GM19452 (cell line): Measurements from ENCODE around the gene TIMM9.
A peak's percentile ranks its signal among the peaks of the same experiment; 100 is the strongest.
"Not testable (repeated sequence)": the region's sequence is repeated elsewhere in the genome, so short reads cannot be mapped to it uniquely, and the experiment has no call there.

ENCODE experiments used
- ATAC-seq: cut with Tn5 transposase; IDR thresholded peaks from one replicate; pipeline ENCODE4 v1.9.1; 2021; ENCODE audit not compliant: unreplicated experiment

Gene TIMM9, protein sequence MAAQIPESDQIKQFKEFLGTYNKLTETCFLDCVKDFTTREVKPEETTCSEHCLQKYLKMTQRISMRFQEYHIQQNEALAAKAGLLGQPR

DNA sequence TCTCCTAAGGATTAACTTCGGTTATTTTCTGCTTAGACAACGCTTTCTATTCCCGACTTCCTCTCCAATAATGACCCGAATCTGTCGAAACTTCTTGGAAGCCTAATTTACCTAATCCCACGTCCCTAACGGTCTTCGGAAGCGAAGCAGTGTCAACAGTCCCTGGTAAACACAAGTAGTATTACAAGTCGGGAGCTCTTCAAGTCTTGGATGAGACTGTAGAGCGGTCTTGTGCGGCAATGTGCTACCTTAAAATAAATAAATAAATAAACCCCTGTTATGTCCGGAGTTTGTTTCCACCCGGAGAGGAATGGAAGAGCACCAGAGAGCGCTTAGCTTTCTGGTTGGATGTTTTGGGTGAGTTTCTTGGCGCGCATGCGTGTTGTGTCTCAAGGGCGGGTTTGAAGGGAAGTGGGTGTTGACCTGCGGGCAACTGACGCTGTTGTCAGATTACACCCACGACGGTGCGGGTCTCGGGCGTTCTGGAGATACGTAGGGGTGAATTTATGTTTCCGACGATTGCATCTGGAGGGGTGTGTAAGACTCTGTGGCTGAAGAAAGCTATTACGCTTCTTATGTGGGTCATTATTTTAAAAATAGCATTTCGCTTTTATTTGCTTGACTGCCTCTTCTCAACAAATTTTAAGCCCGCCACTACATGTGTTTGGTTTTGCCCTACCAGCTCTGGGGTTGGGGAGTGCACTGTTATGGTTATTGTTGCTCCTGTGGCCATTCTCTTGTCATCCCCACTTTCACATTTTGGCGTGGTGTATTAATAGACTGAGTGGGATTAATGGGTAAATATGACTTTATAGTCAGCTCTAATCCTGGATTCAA is at the start of gene TIMM9, which contains the start of gene KIAA0586:
Gene TIMM9 (minus strand): TSS at position 251 of the 837 bp plus-strand sequence. CDS start 15,586 bp downstream, outside the sequence.
Gene KIAA0586 (plus strand): TSS at position 439 of the 837 bp plus-strand sequence. CDS start 546 bp downstream, outside the sequence.
- peak; percentile 90 for ATAC-seq

GRCh38 chr14:58476320-58476719 is 49.0 kb upstream of the TIMM9 start:
- ATAC-seq, result no peak

DNA sequence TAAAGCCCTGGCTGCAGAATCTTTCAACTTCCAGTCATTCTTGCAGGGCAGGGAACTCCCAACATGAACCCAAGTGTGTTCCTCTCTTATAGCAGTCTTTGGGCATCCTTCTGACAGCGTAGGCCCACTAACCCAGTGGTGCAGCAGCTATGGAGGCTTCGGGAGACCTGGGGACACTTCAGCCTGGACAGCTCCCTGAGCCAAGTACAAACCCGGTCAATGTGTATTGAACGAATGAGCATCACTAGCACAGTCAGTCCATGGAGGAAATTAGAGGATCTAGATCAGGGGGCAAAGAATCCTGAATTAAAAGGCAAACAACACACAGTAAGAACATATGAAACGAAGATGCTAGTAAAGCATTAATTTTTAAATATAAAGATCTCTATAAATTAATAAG is 42.0 kb upstream of the TIMM9 start:
- no peak for ATAC-seq

GRCh38 chr14:58467575-58467974 is 40.2 kb upstream of the TIMM9 start:
- no peak for ATAC-seq

DNA sequence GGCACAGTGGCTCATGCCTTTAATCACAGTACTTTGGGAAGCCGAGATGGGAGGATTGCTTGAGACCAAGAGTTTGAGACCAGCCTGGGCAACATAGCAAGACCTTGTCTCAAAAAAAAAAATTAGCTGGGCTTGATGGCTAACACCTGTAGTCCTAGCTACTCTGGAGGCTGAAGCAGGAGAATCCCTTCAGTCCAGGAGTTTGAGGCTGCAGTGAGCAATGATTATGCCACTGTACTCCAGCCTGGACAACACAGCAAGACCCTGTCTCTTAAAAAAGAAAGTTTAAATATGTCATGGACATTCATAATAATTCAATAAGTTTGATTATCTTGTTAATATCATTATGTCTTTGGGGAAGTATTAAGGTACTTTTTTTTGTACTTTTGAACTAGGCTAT is 39.1 kb upstream of the TIMM9 start:
- no peak for ATAC-seq

DNA sequence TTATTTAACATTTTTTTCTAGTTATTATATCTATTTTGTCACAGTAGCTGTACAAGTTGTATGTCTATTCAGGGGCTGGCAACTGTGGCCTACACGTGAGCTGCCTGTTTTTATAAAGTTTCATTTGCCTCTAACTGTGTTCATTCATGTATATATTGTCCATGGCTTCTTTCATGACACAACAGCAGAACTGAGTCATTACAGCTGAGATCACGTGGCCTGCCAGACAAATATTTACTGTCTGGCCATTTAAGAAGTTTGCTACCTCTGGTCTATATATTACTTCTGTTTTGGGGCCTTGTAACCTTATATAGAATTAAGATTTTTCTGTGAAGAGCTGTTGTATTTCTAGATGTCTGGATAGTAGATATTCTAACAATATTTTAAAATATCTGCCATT is 38.1 kb upstream of the TIMM9 start:
- no peak for ATAC-seq

- no peak for ATAC-seq
Observed at GRCh38 chr14:58464652-58465051, 37.3 kb upstream of the TIMM9 start.

- ATAC-seq, result no peak
Observed at GRCh38 chr14:58463147-58463546, 35.8 kb upstream of the TIMM9 start.

DNA sequence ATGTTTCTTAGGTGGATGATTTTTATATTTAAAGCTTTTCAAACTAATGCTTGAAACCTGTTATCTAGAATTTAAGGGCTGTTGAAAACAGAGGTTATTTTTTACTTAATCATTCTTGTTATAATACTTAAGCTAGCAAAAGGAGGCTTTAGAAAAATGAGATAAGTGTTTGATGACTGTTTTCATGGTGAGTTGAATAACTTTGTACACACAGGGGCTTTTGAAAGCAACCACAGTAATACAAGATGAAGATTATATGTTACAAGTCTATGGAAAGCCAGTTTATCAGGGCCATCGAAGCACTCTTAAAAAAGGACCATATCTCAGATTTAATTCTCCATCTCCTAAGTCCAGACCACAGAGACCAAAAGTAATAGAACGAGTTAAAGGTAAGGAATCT is 33.4 kb upstream of the TIMM9 start:
- no peak for ATAC-seq

DNA sequence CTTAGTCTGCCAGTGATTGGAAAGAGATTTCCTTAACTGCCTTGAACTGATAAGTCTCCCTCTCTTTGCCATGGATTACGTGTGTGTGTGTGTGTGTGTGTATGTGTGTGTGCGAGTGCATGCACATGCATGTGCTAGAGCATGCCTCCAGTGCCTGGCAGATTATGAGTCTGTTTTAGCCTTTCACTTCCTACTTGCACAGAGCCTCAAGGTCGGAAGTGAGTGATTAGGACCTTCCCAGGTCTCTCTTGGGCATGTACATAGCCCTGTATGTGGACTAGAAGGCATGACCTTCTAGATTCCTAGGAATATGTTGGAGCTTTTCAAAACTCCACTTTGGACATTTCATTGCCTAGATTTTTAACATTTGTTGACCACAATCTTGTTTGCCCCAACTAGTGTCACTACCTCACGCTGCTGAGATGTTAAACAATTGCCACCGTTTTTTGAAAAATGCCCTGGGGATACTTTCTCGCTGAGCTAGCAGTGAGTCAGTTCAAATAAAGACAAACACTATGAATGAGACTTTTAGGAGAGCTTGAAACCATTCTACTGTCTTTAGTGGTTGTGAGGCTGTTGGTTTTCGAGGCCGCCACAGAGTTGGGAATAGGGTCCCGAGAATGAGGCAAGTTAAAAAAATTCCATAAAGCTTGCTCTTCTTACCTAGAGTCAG is 28.4 kb upstream of the TIMM9 start:
- no peak for ATAC-seq

DNA sequence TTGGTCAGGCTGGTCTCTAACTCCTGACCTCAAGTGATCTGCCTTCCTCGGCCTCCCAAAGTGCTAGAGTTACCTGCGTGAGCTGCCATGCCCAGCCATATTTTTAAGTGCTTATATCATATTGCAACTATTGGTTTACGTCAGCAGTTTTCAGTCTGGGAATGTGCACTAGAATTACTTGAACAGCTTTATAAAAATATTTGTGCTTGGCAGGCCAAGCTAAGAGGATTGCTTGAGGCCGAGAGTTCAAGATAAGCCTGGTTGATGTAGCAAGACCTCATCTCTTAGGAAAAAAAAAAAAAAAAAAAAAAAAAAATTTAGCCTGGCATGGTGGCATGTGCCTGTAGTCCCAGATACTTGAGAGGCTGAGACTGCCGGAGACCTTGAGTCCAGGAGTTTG is 17.3 kb upstream of the TIMM9 start:
- ATAC-seq, result no peak

DNA sequence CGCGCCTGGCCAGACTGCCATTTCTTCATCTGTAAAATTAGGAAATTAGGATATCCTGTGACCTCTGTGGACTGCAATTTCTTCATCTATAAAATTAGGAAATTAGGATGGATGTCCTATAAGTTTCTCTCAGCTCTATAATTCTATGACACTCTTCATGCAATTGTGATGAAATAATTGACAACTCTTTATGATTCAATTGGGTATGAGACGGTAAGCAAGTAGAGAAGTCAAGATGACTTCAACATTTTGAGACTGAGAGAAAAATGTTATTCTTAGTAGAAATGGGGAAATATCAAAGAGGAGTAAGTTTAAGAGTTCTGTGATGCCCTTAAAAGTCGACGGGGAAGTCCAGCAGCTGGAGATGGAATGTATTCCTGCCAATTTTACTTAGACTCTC is 12.1 kb upstream of the TIMM9 start:
- no peak for ATAC-seq

- no peak for ATAC-seq
Observed at GRCh38 chr14:58430156-58430555, 2.8 kb upstream of the TIMM9 start.

DNA sequence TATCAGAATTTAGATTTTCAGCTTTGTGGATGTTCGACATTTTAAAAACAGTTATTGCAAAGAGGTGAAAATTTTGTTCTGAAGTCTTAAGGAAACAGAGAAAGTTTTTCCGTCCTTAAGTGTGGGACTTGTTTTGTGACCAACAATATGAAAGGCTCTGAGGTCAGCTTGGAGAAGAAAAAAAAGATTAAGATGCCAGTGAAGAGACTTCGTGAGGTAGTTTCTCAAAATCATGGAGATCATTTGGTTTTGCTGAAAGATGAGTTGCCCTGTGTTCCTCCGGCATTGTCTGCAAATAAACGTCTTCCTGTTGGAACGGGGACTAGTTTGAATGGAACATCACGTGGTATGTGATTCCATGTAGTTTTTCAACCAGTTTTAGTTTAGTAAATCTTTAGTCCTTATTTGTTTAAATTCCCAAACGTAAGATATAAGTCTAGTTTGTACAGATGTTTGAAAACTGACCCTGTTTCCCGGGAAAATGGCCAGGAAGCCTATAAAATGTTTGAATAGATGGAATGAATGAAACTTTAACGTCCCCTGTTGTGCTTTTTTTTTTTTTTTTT is 870 bp upstream of the TIMM9 start:
- no peak for ATAC-seq

GRCh38 chr14:58426670-58427280 is 556 bp downstream of the TIMM9 start:
- ATAC-seq, result peak; percentile 37

DNA sequence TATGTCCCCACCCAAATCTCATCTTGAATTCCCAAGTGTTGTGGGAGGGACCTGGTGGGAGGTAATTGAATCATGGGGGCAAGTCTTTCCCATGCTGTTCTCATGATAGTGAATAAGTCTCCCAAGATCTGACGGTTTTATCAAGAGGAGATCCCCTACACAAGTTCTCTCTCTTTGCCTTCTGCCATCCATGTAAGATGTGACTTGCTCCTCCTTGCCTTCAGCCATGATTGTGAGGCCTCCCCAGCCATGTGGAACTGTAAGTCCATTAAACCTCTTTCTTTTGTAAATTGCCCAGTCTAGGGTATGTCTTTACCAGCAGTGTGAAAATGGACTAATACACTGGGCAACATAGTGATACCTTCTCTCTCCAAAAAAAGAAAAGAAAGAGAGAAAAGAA is 10.4 kb downstream of the TIMM9 start:
- ATAC-seq, result not testable (repeated sequence)

DNA sequence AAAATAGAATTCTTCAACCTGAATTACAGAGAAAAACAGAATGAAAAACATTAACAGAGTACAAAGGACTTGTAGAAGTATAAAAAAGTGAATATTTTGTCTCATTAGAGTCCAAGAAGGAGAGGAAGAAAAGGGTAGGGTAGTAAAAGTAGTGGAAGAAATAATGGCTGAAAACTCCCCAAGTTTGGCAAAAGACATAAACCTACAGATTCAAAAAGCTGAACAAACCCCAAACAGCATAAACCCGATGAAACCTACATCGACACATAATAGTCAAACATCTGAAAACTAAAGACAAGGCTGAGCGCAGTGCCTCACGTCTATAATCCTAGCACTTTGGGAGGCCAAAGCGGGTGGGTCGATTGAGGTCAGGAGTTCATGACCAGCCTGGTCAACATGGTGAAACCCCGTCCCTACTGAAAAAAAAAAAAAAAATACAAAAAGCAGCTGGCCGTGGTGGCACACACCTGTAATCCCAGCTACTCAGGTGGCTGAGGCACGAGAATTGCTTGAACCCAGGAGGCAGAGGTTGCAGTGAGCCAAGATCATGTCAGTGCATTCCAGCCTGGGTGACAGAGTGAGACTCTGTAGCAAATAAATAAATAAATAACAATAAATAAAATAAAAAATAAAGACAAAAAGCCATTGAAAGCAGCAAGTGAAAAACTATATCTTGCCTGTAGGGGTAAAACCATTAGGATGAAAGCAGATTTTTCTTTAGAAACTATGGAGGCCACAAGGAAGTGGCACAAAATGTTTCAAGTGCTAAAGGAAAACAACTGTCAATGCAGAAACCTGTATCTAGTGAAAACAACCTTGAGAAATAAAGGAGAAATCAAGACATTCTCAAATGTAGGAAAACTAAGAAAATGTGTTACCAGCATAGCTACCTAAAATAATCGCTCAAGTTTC is 11.4 kb downstream of the TIMM9 start:
- no peak for ATAC-seq

GRCh38 chr14:58414845-58415244 is 12.5 kb downstream of the TIMM9 start:
- ATAC-seq, result no peak

DNA sequence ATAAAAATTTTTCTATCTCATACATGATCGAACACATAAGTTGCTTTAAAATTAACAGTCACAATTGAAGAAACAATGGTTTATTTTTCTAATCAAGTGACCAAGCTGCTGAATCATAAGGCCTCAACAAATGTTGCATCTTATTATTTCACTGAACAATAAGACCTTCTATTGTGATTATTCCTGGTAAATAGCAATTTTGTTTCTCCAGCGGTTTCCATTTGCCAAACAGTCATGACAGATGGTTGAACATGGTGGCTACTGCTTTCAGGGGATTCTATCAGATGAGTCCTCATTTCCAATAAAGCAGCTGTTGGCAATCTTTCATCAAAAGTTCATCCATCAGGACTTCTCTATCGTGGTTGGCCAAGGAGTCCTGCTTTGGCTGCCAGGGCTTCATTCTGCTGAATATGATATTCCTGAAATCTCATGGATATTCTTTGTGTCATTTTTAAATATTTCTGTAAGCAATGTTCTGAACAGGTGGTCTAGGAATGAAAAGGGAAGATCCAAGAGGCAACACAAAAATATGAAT is 18.6 kb downstream of the TIMM9 start:
- ATAC-seq, result no peak

GRCh38 chr14:58401587-58401986 is 25.7 kb downstream of the TIMM9 start:
- no peak for ATAC-seq
